Measurements from ENCODE around the gene EP400.

Gene EP400

GRCh38 chr12:131912518-131913274 is 37.0 kb upstream of the EP400 start (continued):
- TF ChIP-seq ZNF488 (tag by site-specific recombination; IDR thresholded peaks at IDR 0.05) (no peak), ZNF335 (tag by site-specific recombination; conservative IDR thresholded peaks at IDR 0.05) (no peak), ZNF544 (tag by site-specific recombination; IDR thresholded peaks at IDR 0.05) (no peak), ZNF223 (tag by site-specific recombination; IDR thresholded peaks at IDR 0.05) (no peak), MEIS1 (CRISPR knock-in tag; IDR thresholded peaks at IDR 0.05; ENCODE audit: borderline replicate concordance) (no peak), KLF1 (tag by site-specific recombination; IDR thresholded peaks at IDR 0.05) (peak; percentile 49; the same call in 1 of the 2 replicates), HOXD13 (CRISPR knock-in tag; IDR thresholded peaks at IDR 0.05; ENCODE audit: borderline replicate concordance) (no peak), EGR2 (tag by site-specific recombination; IDR thresholded peaks at IDR 0.05; ENCODE audit: low read depth) (peak; percentile 85), ZBTB11 (tag by site-specific recombination; conservative IDR thresholded peaks at IDR 0.05; ENCODE audit: low read depth) (no peak), ZNF274 (IDR thresholded peaks at IDR 0.05; ENCODE audit: low read length) (no peak), ZNF274 (tag by site-specific recombination; IDR thresholded peaks at IDR 0.05; ENCODE audit: borderline replicate concordance) (no peak), ZNF350 (tag by site-specific recombination; IDR thresholded peaks at IDR 0.05) (no peak), ZSCAN4 (tag by site-specific recombination; IDR thresholded peaks at IDR 0.05) (no peak), ZNF280D (tag by site-specific recombination; IDR thresholded peaks at IDR 0.05) (no peak), ZNF623 (tag by site-specific recombination; IDR thresholded peaks at IDR 0.05) (no peak), ZNF626 (tag by site-specific recombination; IDR thresholded peaks at IDR 0.05) (no peak), ZNF510 (tag by site-specific recombination; IDR thresholded peaks at IDR 0.05; ENCODE audit: insufficient replicate concordance) (no peak), KLF16 (tag by site-specific recombination; IDR thresholded peaks at IDR 0.05) (no peak), GLIS1 (tag by site-specific recombination; IDR thresholded peaks at IDR 0.05) (peak; percentile 98), ZNF23 (tag by site-specific recombination; IDR thresholded peaks at IDR 0.05; ENCODE audit: borderline replicate concordance) (no peak), ZBTB48 (tag by site-specific recombination; IDR thresholded peaks at IDR 0.05) (peak; percentile 79; the same call in 1 of the 2 replicates), INSM2 (tag by site-specific recombination; IDR thresholded peaks at IDR 0.05) (no peak), AEBP2 (tag by site-specific recombination; IDR thresholded peaks at IDR 0.05; ENCODE audit: borderline replicate concordance) (no peak), ZNF354C (tag by site-specific recombination; IDR thresholded peaks at IDR 0.05; ENCODE audit: borderline replicate concordance, low read depth) (no peak), ZNF785 (tag by site-specific recombination; IDR thresholded peaks at IDR 0.05) (no peak), ZNF521 (tag by site-specific recombination; IDR thresholded peaks at IDR 0.05) (no peak)
